Measurements from ENCODE around the gene NEO1. TPM values are rescaled to one million over a fixed set of nuclear protein-coding genes. Genes with fewer than 3 reads are reported as not detected.

The NEO1 gene
- total and polyA plus RNA-seq, 9 of the 15 experiments (the other 6 are each of a cell fraction or from before 2014, with no cell fraction given): 0.08 to 1.7 (median 0.48) TPM

- H3K4me2 ChIP-seq (ENCODE audit: insufficient read depth, low read length): no peak overlapping the region
- BruUV-seq (replicated peaks): no TSS peak
- WGBS (ENCODE audit: insufficient coverage, low coverage, missing lambda C conversion rate): 0% methylated on average over 7 of the region's 7 CpGs
- no peak for DNase-seq (ENCODE audit: extremely low read depth in 1 of 4, low spot score in 3 of 4)
- TF ChIP-seq MAFG (tag; conservative IDR thresholded peaks at IDR 0.05) (peak; percentile 60), SMAD1 (IDR thresholded peaks at IDR 0.05; ENCODE audit: low read depth, low read length, partially characterized antibody) (no peak), MAFF (IDR thresholded peaks at IDR 0.05; ENCODE audit: low read length) (peak; percentile 48; the same call in 1 of the 2 replicates), ZNF316 (IDR thresholded peaks at IDR 0.05) (peak; percentile 76), MAFK (IDR thresholded peaks at IDR 0.05; ENCODE audit: low read length) (0 out of 2 replicates have a peak, but pooled peaks have one; percentile 19), IFI16 (CRISPR knock-in tag; IDR thresholded peaks at IDR 0.05) (no peak), C11orf30 (IDR thresholded peaks at IDR 0.05; ENCODE audit: low read depth) (peak; percentile 64)
- TF ChIP-seq, protein P1, sequence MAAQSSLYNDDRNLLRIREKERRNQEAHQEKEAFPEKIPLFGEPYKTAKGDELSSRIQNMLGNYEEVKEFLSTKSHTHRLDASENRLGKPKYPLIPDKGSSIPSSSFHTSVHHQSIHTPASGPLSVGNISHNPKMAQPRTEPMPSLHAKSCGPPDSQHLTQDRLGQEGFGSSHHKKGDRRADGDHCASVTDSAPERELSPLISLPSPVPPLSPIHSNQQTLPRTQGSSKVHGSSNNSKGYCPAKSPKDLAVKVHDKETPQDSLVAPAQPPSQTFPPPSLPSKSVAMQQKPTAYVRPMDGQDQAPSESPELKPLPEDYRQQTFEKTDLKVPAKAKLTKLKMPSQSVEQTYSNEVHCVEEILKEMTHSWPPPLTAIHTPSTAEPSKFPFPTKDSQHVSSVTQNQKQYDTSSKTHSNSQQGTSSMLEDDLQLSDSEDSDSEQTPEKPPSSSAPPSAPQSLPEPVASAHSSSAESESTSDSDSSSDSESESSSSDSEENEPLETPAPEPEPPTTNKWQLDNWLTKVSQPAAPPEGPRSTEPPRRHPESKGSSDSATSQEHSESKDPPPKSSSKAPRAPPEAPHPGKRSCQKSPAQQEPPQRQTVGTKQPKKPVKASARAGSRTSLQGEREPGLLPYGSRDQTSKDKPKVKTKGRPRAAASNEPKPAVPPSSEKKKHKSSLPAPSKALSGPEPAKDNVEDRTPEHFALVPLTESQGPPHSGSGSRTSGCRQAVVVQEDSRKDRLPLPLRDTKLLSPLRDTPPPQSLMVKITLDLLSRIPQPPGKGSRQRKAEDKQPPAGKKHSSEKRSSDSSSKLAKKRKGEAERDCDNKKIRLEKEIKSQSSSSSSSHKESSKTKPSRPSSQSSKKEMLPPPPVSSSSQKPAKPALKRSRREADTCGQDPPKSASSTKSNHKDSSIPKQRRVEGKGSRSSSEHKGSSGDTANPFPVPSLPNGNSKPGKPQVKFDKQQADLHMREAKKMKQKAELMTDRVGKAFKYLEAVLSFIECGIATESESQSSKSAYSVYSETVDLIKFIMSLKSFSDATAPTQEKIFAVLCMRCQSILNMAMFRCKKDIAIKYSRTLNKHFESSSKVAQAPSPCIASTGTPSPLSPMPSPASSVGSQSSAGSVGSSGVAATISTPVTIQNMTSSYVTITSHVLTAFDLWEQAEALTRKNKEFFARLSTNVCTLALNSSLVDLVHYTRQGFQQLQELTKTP (IDR thresholded peaks at IDR 0.05; ENCODE audit: low read depth in 1 of 2, partially characterized antibody in 2 of 2): no peak
- no peak overlapping the region for H3K9ac ChIP-seq (ENCODE audit: insufficient read depth in 1 of 2, low read depth in 2 of 2, low read length in 2 of 2)
- H3K27ac ChIP-seq (ENCODE audit: extremely low read depth, low read depth, low read length): no peak overlapping the region
- H3K9me3 ChIP-seq (replicated peaks; ENCODE audit: control insufficient read depth, insufficient read depth, low read depth, low read length): no peaks in the 10 kb centered on the region
- POLR2A ChIA-PET: interaction anchor here (1.1 kb wide), 1 partner anchor 73 kb away, joined by 3 read pairs; no protein-coding TSS in a partner anchor
- H3K79me2 ChIP-seq (ENCODE audit: control insufficient read depth, insufficient read depth, low read length): no peaks in the 10 kb centered on the region
- H4K20me1 ChIP-seq (replicated peaks; ENCODE audit: control insufficient read depth, insufficient read depth, low read length): no peaks in the 10 kb centered on the region
- H3K36me3 ChIP-seq (ENCODE audit: control insufficient read depth, insufficient read depth, low read length): no peaks in the 10 kb centered on the region
- no peak overlapping the region for H2AFZ ChIP-seq (ENCODE audit: low read depth, low read length)
- in situ Hi-C loops (cut with MboI): no loop called here
- no peaks in the 10 kb centered on the region for H3K9me1 ChIP-seq (ENCODE audit: control insufficient read depth, insufficient read depth, low read length)
- no peaks in the 10 kb centered on the region for H3K4me1 ChIP-seq (replicated peaks in 1 of 2; ENCODE audit: control insufficient read depth in 2 of 2, insufficient read depth in 2 of 2, low read length in 2 of 2)
- CTCF ChIA-PET (ENCODE audit: low intra/inter-chr PET ratio): no interaction called here
- intact Hi-C loops (cut with micrococcal nuclease): no loop called here
- H3K27me3 ChIP-seq (ENCODE audit: control insufficient read depth in 2 of 2, insufficient read depth in 2 of 2, low read length in 2 of 2): peaks cover 20 to 31% of the 10 kb centered on the region in 2 experiments; a peak in 3 of 5 replicates
- no peak for ATAC-seq
- no peak for FAIRE-seq
- H3K4me3 ChIP-seq: no peak overlapping the region
These were observed 23.3 kb upstream of the NEO1 start for GRCh38 chr15:73028831-73029451.
